ENCODE data around the gene RNF213.

- no peak for TF ChIP-seq GATA2 (IDR thresholded peaks at IDR 0.05; ENCODE audit: low read depth, low read length)
- no peak for TF ChIP-seq GATA3 (IDR thresholded peaks at IDR 0.05; ENCODE audit: low read depth, low read length)
These were observed 183.4 kb downstream of the RNF213 start for GRCh38 chr17:80443916-80444643.
